DOHH2 (cell line): ENCODE measurements around the gene IGSF6.

Source experiments
- H3F3A ChIP-seq: fragments of 200-600 bp; sonication (generic), shearing (Covaris generic); 2 replicates; pipeline ENCODE4 v1.6.0; 2016; ENCODE audit warnings: antibody characterized with exemption, mild to moderate bottlenecking; ENCODE audit not compliant: control insufficient read depth, insufficient read depth
- H3K27ac ChIP-seq: fragments of 200-600 bp; sonication (generic); 2 replicates; pipeline ENCODE4 v1.5.1; 2014; ENCODE audit warnings: low read depth, mild to moderate bottlenecking, low read length, moderate library complexity
- H3K27me3 ChIP-seq: fragments of 200-600 bp; sonication (generic); 2 replicates; pipeline ENCODE4 v1.6.1; 2014; ENCODE audit warnings: mild to moderate bottlenecking, low read length, mixed read lengths; ENCODE audit not compliant: control insufficient read depth
- H3K36me3 ChIP-seq: fragments of 200-600 bp; sonication (generic); 2 replicates; pipeline ENCODE4 v1.6.1; 2014; ENCODE audit warnings: mild to moderate bottlenecking, low read length, moderate library complexity, mixed read lengths; ENCODE audit not compliant: control insufficient read depth
- H3K4me1 ChIP-seq: fragments of 200-600 bp; sonication (generic); 2 replicates; pipeline ENCODE4 v1.6.1; 2014; ENCODE audit warnings: mild to moderate bottlenecking, low read length, mixed read lengths; ENCODE audit not compliant: control insufficient read depth
- H3K4me2 ChIP-seq: fragments of 200-600 bp; sonication (generic); 2 replicates; pipeline ENCODE4 v1.6.0; 2014; ENCODE audit warnings: mild to moderate bottlenecking, low read length, moderate library complexity
- H3K4me3 ChIP-seq: fragments of 200-600 bp; sonication (generic); 2 replicates; pipeline ENCODE4 v1.5.1; 2014; ENCODE audit warnings: mild to moderate bottlenecking, low read length, mixed read lengths
- H3K79me2 ChIP-seq: fragments of 200-600 bp; sonication (generic); 2 replicates; pipeline ENCODE4 v1.6.1; 2014; ENCODE audit warnings: mild to moderate bottlenecking, low read length, mixed read lengths; ENCODE audit not compliant: control insufficient read depth
- H3K9me2 ChIP-seq: fragments of 200-600 bp; sonication (generic); replicated peaks from 2 replicates; pipeline ENCODE4 v1.6.1; 2014; ENCODE audit warnings: mild to moderate bottlenecking, low read length, mixed read lengths; ENCODE audit not compliant: control insufficient read depth
- H3K9me3 ChIP-seq: fragments of 200-600 bp; sonication (generic); 2 replicates; pipeline ENCODE4 v1.6.1; 2014; ENCODE audit warnings: antibody characterized with exemption, low read length, mixed read lengths; ENCODE audit not compliant: control insufficient read depth, insufficient read depth
- H4K20me1 ChIP-seq: fragments of 200-600 bp; sonication (generic); 2 replicates; pipeline ENCODE4 v1.6.0; 2014; ENCODE audit warnings: low read depth, mild to moderate bottlenecking, antibody characterized with exemption, low read length, moderate library complexity; ENCODE audit not compliant: control insufficient read depth, insufficient read depth
- EZH2phosphoT487 ChIP-seq: fragments of 200-600 bp; sonication (generic); IDR thresholded peaks from 2 replicates; pipeline ENCODE4 v1.6.1; 2017; ENCODE audit warnings: borderline replicate concordance, mild to moderate bottlenecking, antibody characterized with exemption, low read length, moderate library complexity, mixed read lengths
- TF ChIP-seq, protein P1 (sequence below): fragments of 200-600 bp; sonication (generic); IDR thresholded peaks from one replicate; pipeline ENCODE4 v1.5.1; 2014; ENCODE audit warnings: antibody characterized with exemption, mild to moderate bottlenecking, low read depth, low read length; ENCODE audit not compliant: poor library complexity, severe bottlenecking

The IGSF6 gene

DNA sequence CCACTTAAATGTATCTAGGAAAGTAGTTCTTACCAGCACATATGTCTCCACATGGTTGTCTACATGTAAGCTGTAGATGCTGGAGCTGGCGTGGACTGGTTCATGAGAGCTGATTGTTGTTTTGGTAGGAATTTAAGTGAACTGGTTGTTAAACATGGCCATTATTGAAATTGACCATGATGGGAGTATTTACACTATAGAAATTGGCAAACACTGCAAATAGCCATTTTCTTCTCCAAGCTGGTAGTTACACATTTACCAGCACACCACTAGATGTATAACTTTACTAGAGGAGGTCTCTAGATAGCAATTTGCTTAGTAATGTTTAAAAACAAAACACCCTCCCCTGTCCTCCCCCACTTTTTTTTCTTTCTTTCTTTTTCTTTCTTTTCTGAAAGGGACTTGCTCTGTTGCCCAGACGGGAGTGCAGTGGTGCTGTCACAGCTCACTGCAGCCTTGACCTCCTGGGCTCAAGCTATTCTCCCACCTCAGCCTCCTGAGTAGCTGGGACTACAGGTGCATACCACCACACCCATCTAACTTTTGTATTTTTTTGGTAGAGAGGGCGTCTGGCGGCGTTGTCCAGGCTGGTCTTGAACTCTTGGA is 24.2 kb downstream of the IGSF6 start:
- TF ChIP-seq EZH2phosphoT487: no peak
- TF ChIP-seq, protein P1, sequence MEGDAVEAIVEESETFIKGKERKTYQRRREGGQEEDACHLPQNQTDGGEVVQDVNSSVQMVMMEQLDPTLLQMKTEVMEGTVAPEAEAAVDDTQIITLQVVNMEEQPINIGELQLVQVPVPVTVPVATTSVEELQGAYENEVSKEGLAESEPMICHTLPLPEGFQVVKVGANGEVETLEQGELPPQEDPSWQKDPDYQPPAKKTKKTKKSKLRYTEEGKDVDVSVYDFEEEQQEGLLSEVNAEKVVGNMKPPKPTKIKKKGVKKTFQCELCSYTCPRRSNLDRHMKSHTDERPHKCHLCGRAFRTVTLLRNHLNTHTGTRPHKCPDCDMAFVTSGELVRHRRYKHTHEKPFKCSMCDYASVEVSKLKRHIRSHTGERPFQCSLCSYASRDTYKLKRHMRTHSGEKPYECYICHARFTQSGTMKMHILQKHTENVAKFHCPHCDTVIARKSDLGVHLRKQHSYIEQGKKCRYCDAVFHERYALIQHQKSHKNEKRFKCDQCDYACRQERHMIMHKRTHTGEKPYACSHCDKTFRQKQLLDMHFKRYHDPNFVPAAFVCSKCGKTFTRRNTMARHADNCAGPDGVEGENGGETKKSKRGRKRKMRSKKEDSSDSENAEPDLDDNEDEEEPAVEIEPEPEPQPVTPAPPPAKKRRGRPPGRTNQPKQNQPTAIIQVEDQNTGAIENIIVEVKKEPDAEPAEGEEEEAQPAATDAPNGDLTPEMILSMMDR: no peak
- peaks cover 48% of the 10 kb centered on the region for H3K36me3 ChIP-seq
- H3K27ac ChIP-seq: no peak overlapping the region

DNA sequence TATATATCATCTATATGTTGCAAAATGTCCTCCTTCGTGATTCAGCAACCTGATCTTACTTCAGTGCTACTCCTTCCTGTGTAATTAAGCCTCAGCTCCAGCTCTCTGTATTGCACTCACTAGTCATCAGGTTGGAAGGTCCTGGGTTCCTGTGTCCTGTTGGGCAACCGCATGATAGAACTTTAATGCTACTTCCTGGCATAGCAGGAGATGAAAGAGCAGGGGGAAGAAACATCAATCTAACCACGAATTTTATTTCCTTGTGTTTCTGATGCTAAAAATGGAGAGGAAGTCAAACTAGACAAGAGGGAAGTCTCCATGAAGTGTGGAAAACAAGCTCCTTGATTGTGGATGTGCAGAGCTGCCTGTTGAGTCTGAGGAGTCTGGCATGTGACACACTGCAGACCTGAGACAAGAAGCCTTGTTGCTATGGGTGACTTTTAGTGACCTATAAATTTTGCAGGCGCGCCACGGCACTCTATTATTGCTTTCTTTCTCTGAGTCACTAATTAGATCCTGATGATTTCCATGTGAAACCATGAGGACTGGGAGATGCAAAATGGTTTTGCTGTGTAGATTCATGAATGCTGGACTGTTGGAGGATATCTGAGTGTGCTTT is 25.6 kb downstream of the IGSF6 start:
- H3K27me3 ChIP-seq: no peaks in the 10 kb centered on the region
- H3K4me2 ChIP-seq: no peak overlapping the region
- no peak overlapping the region for H3K27ac ChIP-seq
- H3K36me3 ChIP-seq: peaks cover 48% of the 10 kb centered on the region
- no peaks in the 10 kb centered on the region for H3K9me2 ChIP-seq
- H3K79me2 ChIP-seq: 0 out of 2 replicates have a peak, but pooled peaks cover 2% of the 10 kb centered on the region
- peaks cover 11% of the 10 kb centered on the region for H3K4me1 ChIP-seq
- no peaks in the 10 kb centered on the region for H4K20me1 ChIP-seq
- H3F3A ChIP-seq: 0 out of 2 replicates have a peak, but pooled peaks cover 7% of the 10 kb centered on the region
- H3K4me3 ChIP-seq: no peak overlapping the region
- TF ChIP-seq EZH2phosphoT487: no peak
- TF ChIP-seq, protein P1: no peak
- peaks cover 5% of the 10 kb centered on the region; the same call in 1 of the 2 replicates for H3K9me3 ChIP-seq

More for the DNA sequence above, 24.2 kb downstream of the IGSF6 start:
- H3K4me1 ChIP-seq: peaks cover 11% of the 10 kb centered on the region
- no peak overlapping the region for H3K4me3 ChIP-seq
- H4K20me1 ChIP-seq: no peaks in the 10 kb centered on the region
- no peak overlapping the region for H3K4me2 ChIP-seq
- no peaks in the 10 kb centered on the region for H3K27me3 ChIP-seq
- 0 out of 2 replicates have a peak, but pooled peaks cover 2% of the 10 kb centered on the region for H3K79me2 ChIP-seq
- peaks cover 5% of the 10 kb centered on the region; the same call in 1 of the 2 replicates for H3K9me3 ChIP-seq
- H3K9me2 ChIP-seq: no peaks in the 10 kb centered on the region
- H3F3A ChIP-seq: 0 out of 2 replicates have a peak, but pooled peaks cover 7% of the 10 kb centered on the region

DNA sequence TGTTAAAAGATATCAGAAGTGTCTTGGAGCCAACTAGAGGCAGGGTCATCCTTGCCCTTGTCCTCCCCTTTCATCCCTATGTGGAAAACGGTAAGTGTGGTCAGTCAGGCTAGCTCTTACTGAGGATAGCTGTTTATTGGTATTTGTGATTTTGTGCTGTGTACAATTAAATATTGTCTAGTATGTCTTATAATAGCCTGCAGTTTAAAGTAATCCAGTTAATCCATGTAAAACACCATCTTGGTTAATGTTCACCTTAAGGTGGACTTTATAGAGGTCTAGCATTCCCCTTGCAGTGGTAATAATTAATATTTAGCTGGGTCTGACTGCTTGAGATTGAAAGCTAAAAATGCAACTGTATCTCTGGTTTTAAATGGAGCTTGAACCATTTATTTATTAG is 27.4 kb downstream of the IGSF6 start:
- peaks cover 5% of the 10 kb centered on the region; the same call in 1 of the 2 replicates for H3K9me3 ChIP-seq

More for the DNA sequence above, 27.4 kb downstream of the IGSF6 start:
- Histone ChIP-seq H3F3A (0 out of 2 replicates have a peak, but pooled peaks cover 7% of the 10 kb centered on the region), H4K20me1 (no peaks in the 10 kb centered on the region), H3K27ac (no peak overlapping the region), H3K4me2 (no peak overlapping the region), H3K4me3 (no peak overlapping the region), H3K9me2 (no peaks in the 10 kb centered on the region), H3K4me1 (peaks cover 11% of the 10 kb centered on the region), H3K79me2 (0 out of 2 replicates have a peak, but pooled peaks cover 2% of the 10 kb centered on the region), H3K27me3 (no peaks in the 10 kb centered on the region), H3K36me3 (peaks cover 52% of the 10 kb centered on the region)
- TF ChIP-seq, protein P1: no peak
- no peak for TF ChIP-seq EZH2phosphoT487
